Natural killer cell (primary cell): ENCODE results near the gene EPG5. TPM values are rescaled to one million over a fixed set of nuclear protein-coding genes. Genes with fewer than 3 reads are reported as not detected.
A peak's percentile ranks its signal among the peaks of the same experiment; 100 is the strongest.
"Not testable (repeated sequence)": the region's sequence is repeated elsewhere in the genome, so short reads cannot be mapped to it uniquely, and the experiment has no call there.

Source experiments
- ATAC-seq, 3 donors: fragments of 150-1000 bp in 2 of 3; fragments of 200-7000 bp in 1 of 3; cut with Tn5 transposase; 1 replicate in 1 of 3; 2 replicates in 2 of 3; pipeline ENCODE4 v1.10.0; 2021; ENCODE audit warnings: mild to moderate bottlenecking in 2 of 3, moderate library complexity in 2 of 3
- DNase-seq, 2 donors: peaks; one replicate each; pipeline versions ENCODE4 v3.0.0 to v3.0.0-alpha.2; 2013 to 2021; ENCODE audit warnings: mixed read lengths in 1 of 2
- H3K27ac ChIP-seq: one replicate; pipeline ENCODE4 v1.5.1; 2013; ENCODE audit warnings: mild to moderate bottlenecking, low read length
- H3K27me3 ChIP-seq: one replicate; pipeline ENCODE4 v1.6.1; 2013; ENCODE audit warnings: low read length; ENCODE audit not compliant: control insufficient read depth, insufficient read depth
- H3K36me3 ChIP-seq: one replicate; pipeline ENCODE4 v1.6.1; 2013; ENCODE audit warnings: low read length; ENCODE audit not compliant: control insufficient read depth, insufficient read depth
- H3K4me1 ChIP-seq: one replicate; pipeline ENCODE4 v1.6.1; 2013; ENCODE audit warnings: low read length; ENCODE audit not compliant: control insufficient read depth, insufficient read depth
- H3K4me3 ChIP-seq: one replicate; pipeline ENCODE4 v1.5.1; 2013; ENCODE audit warnings: low read length
- H3K9me3 ChIP-seq: one replicate; pipeline ENCODE4 v1.6.1; 2013; ENCODE audit warnings: low read length; ENCODE audit not compliant: control insufficient read depth, insufficient read depth
- H3K27ac Mint-ChIP-seq, 2 donors: one replicate each; pipeline ENCODE4 v1.8.0; 2022; ENCODE audit warnings: mild to moderate bottlenecking in 2 of 2, mixed read lengths in 2 of 2, moderate library complexity in 1 of 2
- H3K27me3 Mint-ChIP-seq, 2 donors: one replicate each; pipeline ENCODE4 v1.8.0; 2022; ENCODE audit warnings: low read depth in 2 of 2, mixed read lengths in 2 of 2
- H3K36me3 Mint-ChIP-seq: one replicate; pipeline ENCODE4 v1.8.0; 2022; ENCODE audit warnings: mixed read lengths
- H3K4me1 Mint-ChIP-seq, 2 donors: one replicate each; pipeline ENCODE4 v1.8.0; 2022; ENCODE audit warnings: mixed read lengths in 2 of 2
- H3K4me3 Mint-ChIP-seq: one replicate; pipeline ENCODE4 v1.8.0; 2022; ENCODE audit warnings: mild to moderate bottlenecking, moderate library complexity, mixed read lengths
- H3K9me3 Mint-ChIP-seq, 2 donors: one replicate each; pipeline ENCODE4 v1.8.0; 2022; ENCODE audit warnings: mixed read lengths in 2 of 2
- WGBS: methylation state at CpG from one replicate; pipeline ENCODE4 v1.1.7; 2013; ENCODE audit warnings: missing lambda C conversion rate; ENCODE audit not compliant: insufficient coverage; 5-methylcytosine and 5-hydroxymethylcytosine counted together
- intact Hi-C: fragments of 100-400 bp; cut with micrococcal nuclease; formaldehyde crosslinking; loops from one replicate; pipeline ENCODE4 v1.14.2; 2022
- total RNA-seq, 4 donors: library from RNA; stranded (reverse); fragments of 120-200 nt in 1 of 4; gene quantifications; one replicate each; pipeline versions ENCODE4 v1.2.3 to v1.2.4, GENCODE V29; 2013 to 2022
- TF ChIP-seq, protein P1 (sequence below): fragments of 200-600 bp; IDR thresholded peaks from one replicate; pipeline ENCODE4 v1.8.0; 2022; ENCODE audit warnings: antibody characterized with exemption

Gene EPG5
- total RNA-seq, 3 donors from 2014 or later (not counting 1 experiment from before 2014, with no cell fraction given) = 81.3 to 133 (median 99.6) TPM

DNA sequence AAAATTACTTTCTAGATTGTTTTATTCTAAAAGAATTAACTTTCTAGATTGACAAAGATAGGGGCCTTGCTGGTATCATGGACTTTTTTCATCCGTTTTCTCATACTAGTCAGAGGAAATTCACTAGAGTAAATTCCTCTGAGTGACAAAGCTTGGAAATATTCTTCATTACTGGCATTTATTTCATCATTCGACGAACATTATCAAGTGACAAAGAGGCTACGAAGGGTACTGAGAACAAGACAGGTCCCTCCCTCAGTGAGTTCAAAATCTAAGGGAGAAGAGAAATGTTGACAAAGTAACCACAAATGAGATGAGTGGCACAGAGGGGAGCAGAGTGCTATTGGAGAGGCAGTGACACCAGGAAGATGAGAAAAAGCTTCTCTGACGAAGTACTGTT, 4.3 kb downstream of the EPG5 start:
- Histone ChIP-seq H3K9me3 (no peaks in the 10 kb centered on the region), H3K27me3 (no peaks in the 10 kb centered on the region), H3K27ac (peak overlapping the region; percentile 86), H3K4me1 (peaks cover 19% of the 10 kb centered on the region), H3K4me3 (no peak overlapping the region), H3K36me3 (no peaks in the 10 kb centered on the region)
- TF ChIP-seq, protein P1, sequence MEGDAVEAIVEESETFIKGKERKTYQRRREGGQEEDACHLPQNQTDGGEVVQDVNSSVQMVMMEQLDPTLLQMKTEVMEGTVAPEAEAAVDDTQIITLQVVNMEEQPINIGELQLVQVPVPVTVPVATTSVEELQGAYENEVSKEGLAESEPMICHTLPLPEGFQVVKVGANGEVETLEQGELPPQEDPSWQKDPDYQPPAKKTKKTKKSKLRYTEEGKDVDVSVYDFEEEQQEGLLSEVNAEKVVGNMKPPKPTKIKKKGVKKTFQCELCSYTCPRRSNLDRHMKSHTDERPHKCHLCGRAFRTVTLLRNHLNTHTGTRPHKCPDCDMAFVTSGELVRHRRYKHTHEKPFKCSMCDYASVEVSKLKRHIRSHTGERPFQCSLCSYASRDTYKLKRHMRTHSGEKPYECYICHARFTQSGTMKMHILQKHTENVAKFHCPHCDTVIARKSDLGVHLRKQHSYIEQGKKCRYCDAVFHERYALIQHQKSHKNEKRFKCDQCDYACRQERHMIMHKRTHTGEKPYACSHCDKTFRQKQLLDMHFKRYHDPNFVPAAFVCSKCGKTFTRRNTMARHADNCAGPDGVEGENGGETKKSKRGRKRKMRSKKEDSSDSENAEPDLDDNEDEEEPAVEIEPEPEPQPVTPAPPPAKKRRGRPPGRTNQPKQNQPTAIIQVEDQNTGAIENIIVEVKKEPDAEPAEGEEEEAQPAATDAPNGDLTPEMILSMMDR = no peak
- Mint-ChIP-seq H3K27ac (peak overlapping the region; percentile 91 to 97), H3K27me3 (no peaks in the 10 kb centered on the region), H3K36me3 (peaks cover 6% of the 10 kb centered on the region), H3K4me3 (peak overlapping the region; percentile 81), H3K9me3 (no peaks in the 10 kb centered on the region), H3K4me1 (peaks cover 73 to 75% of the 10 kb centered on the region in 2 donors)
- DNase-seq = peak in 1 of 2 donors; percentile 26
- WGBS = 55% methylated on average over 5 of the region's 5 CpGs
- intact Hi-C loops = loop anchor here (1.0 to 2.0 kb wide), 2 partner anchors 25 to 110 kb away; partner anchors contain the start of gene PSTPIP2
- peak; percentile 40 to 45 (median 43) for ATAC-seq

DNA sequence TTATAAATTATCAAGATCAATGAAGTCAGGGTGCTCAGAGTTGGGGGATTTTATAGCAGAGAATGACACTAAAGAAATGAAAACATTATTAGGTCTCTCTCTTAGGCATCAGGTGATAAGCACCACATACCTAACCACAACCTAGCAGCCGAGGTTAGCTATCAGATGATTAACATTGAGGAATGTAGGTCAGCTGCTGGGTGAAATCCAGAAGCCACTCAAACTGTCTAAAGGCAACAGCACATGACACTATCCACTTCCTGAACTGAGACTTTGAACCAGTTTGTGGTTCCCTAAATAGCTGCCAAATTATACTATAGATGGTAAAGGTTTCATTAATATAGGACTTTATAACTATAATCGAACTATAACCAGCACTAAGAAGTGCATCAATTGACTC, 4.7 kb downstream of the EPG5 start:
- TF ChIP-seq, protein P1 = no peak
- peak; percentile 49 to 75 (median 73) for ATAC-seq
- Histone ChIP-seq H3K27ac (peak overlapping the region; percentile 86), H3K9me3 (no peaks in the 10 kb centered on the region), H3K27me3 (no peaks in the 10 kb centered on the region), H3K36me3 (no peaks in the 10 kb centered on the region), H3K4me3 (no peak overlapping the region), H3K4me1 (peaks cover 16% of the 10 kb centered on the region)
- Mint-ChIP-seq H3K27me3 (no peaks in the 10 kb centered on the region), H3K4me1 (peaks cover 69 to 75% of the 10 kb centered on the region in 2 donors), H3K27ac (peak overlapping the region; percentile 91 to 97), H3K4me3 (peak overlapping the region; percentile 81), H3K9me3 (no peaks in the 10 kb centered on the region), H3K36me3 (peaks cover 6% of the 10 kb centered on the region)
- 0% methylated on average over 1 of the region's 2 CpGs for WGBS
- intact Hi-C loops = loop anchor here (1.0 to 2.0 kb wide), 2 partner anchors 24 to 110 kb away; partner anchors contain the start of gene PSTPIP2
- peak; percentile 41 to 64 for DNase-seq

DNA sequence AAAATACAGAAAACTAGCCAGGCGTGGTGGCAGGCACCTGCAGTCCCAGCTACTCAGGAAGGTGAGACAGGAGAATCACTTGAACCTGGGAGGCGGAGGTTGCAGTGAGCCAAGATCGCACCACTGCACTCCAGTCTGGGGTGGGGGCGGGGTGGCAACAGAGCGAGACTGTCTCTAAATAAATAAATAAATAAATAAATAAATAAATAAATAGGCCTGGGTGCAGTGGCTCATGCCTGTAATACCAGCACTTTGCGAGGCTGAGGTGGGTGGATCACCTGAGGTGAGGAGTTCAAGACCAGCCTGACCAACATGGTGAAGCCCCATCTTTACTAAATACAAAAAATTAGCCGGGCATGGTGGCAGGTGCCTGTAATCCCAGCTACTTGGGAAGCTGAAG, 7.6 kb downstream of the EPG5 start:
- ATAC-seq, DNase-seq, H3K9me3 Mint-ChIP-seq, H3K27me3 Mint-ChIP-seq, H3K4me3 ChIP-seq, H3K27ac Mint-ChIP-seq, H3K27me3 ChIP-seq, H3K4me3 Mint-ChIP-seq, H3K36me3 ChIP-seq, intact Hi-C loops, H3K4me1 ChIP-seq, H3K27ac ChIP-seq, H3K9me3 ChIP-seq: not testable (repeated sequence)
- Mint-ChIP-seq H3K36me3 (peaks cover 21% of the 10 kb centered on the region), H3K4me1 (peaks cover 53 to 69% of the 10 kb centered on the region in 2 donors)
- 99% methylated on average over 5 of the region's 7 CpGs for WGBS

DNA sequence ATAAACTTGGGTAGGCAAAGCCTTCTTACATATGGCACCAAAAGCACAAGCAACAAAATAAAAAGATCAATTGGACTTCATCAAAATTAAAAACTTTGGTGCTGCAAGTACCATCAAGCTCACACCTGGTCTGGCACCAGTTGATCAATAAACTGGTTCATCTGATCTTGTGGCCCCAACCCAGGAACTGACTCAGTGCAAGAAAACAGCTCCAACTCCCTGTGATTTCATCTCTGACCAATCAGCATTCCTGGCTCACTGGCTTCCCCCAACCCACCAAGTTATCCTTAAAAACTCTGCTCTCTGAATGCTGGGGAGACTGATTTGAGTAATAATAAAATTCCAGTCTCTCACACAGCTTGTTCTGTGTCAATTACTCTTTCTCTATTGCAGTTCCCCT, 8.4 kb downstream of the EPG5 start:
- TF ChIP-seq, protein P1 = no peak
- H3K4me3 Mint-ChIP-seq = no peak overlapping the region
- peaks cover 15% of the 10 kb centered on the region for H3K36me3 ChIP-seq
- H3K27me3 Mint-ChIP-seq = no peaks in the 10 kb centered on the region
- DNase-seq = no peak
- no peak overlapping the region for H3K27ac ChIP-seq
- peaks cover 28% of the 10 kb centered on the region for H3K36me3 Mint-ChIP-seq
- H3K9me3 Mint-ChIP-seq = no peaks in the 10 kb centered on the region
- intact Hi-C loops = no loop called here
- no peaks in the 10 kb centered on the region for H3K9me3 ChIP-seq
- peak overlapping the region in 1 of 2 donors; percentile 50 for H3K27ac Mint-ChIP-seq
- no peak for ATAC-seq
- H3K4me1 ChIP-seq = peaks cover 10% of the 10 kb centered on the region
- no peak overlapping the region for H3K4me3 ChIP-seq
- peaks cover 55 to 72% of the 10 kb centered on the region in 2 donors for H3K4me1 Mint-ChIP-seq
- H3K27me3 ChIP-seq = no peaks in the 10 kb centered on the region
